Adrenal gland (tissue), 12 donors: ENCODE measurements around the gene PARP8. TPM values are rescaled to one million over a fixed set of nuclear protein-coding genes. Genes with fewer than 3 reads are reported as not detected.
"Not testable (repeated sequence)": the region's sequence is repeated elsewhere in the genome, so short reads cannot be mapped to it uniquely, and the experiment has no call there.

Source experiments
- DNase-seq, 7 donors: peaks; one replicate each; pipeline ENCODE4 v3.0.0-alpha.2; 2019 to 2020
- H3K27ac ChIP-seq, 5 donors: fragments of 200-600 bp; sonication (generic) in 4 of 5; 1 replicate in 3 of 5; 2 replicates in 2 of 5; pipeline versions ENCODE4 v1.5.1 to v1.8.0; 2016 to 2020; ENCODE audit warnings: mild to moderate bottlenecking in 1 of 5
- H3K27me3 ChIP-seq: fragments of 200-600 bp; 2 replicates; pipeline ENCODE4 v1.8.0; 2021
- H3K36me3 ChIP-seq, 2 donors: fragments of 200-600 bp; replicated peaks in 1 of 2; 1 replicate in 1 of 2; 2 replicates in 1 of 2; pipeline versions ENCODE4 v1.5.1 to v1.8.0; 2018 to 2022
- H3K4me1 ChIP-seq, 2 donors: fragments of 200-600 bp; replicated peaks in 1 of 2; 1 replicate in 1 of 2; 2 replicates in 1 of 2; pipeline versions ENCODE4 v1.5.1 to v1.8.0; 2018 to 2021
- H3K4me3 ChIP-seq, 4 donors: fragments of 200-600 bp; sonication (generic) in 3 of 4; one replicate each; pipeline ENCODE4 v1.5.1; 2016 to 2018
- H3K9me3 ChIP-seq, 3 donors: fragments of 200-600 bp; sonication (generic) in 1 of 3; replicated peaks in 1 of 3; 1 replicate in 2 of 3; 2 replicates in 1 of 3; pipeline versions ENCODE4 v1.5.1 to v1.8.0; 2016 to 2021
- POLR2A ChIP-seq, 2 donors: fragments of 450-650 bp; IDR thresholded peaks; one replicate each; pipeline ENCODE4 v1.6.1; 2017; ENCODE audit warnings: antibody characterized with exemption in 2 of 2, mild to moderate bottlenecking in 2 of 2, moderate library complexity in 1 of 2
- WGBS, 4 donors: extraction: QIAGEN DNeasy Blood & Tissue Kit in 2 of 4; methylation state at CpG; one replicate each; pipeline versions ENCODE4 v1.1.5 to v1.1.7; 2013 to 2017; 5-methylcytosine and 5-hydroxymethylcytosine counted together
- intact Hi-C, 2 donors: fragments of 100-400 bp; cut with DNase I; formaldehyde crosslinking; loops; one replicate each; pipeline versions ENCODE4 v1.14.1 to v1.15.0; 2022 to 2023
- polyA plus RNA-seq, 3 donors: library from polyadenylated mRNA; stranded (reverse); fragments of 200-250 nt in 2 of 3; fragments of 350-450 nt in 1 of 3; fragmentation: Illumina TruSeq in 1 of 3; extraction: RNeasy Lipid Tissue Mini Kit (QIAGEN cat#74804) in 1 of 3; gene quantifications; one replicate each; pipeline ENCODE4 v1.2.3, GENCODE V29; 2013 to 2014
- total RNA-seq, 9 donors: library from RNA; depleted of rRNA in 4 of 9; stranded (reverse); fragments of >200 nt in 4 of 9; fragments of 120-200 nt in 1 of 9; fragmentation: NEBNext Ultra II Directional in 1 of 9; extraction: Animal tissue kit (Norgen Biotek cat#: 25700) in 1 of 9; gene quantifications; one replicate each; pipeline versions ENCODE4 v1.1.0 to v1.2.4, GENCODE V29; 2013 to 2023
- TF ChIP-seq, protein P1 (sequence below), 6 experiments: fragments of 450-650 bp in 4 of 6; fragments of 200-600 bp in 2 of 6; sonication (generic) in 1 of 6; IDR thresholded peaks; 1 replicate in 5 of 6; 2 replicates in 1 of 6; pipeline versions ENCODE4 v1.5.1 to v1.8.0; 2016 to 2021; ENCODE audit warnings: antibody characterized with exemption in 6 of 6, mild to moderate bottlenecking in 2 of 6, moderate library complexity in 1 of 6
- donor health status: healthy with polysubstance abuse.
- donor health status: Bipolar disorder and iron deficiency.
- donor health status: DM: yes; HTN: yes; CAD: no.
- donor health status: DM: no; HTN: no; CAD: no.
- donor health status: DM: no; HTN: no; CAD: no.
- donor health status: DM: yes; HTN: yes; CAD: no.

Gene PARP8
- total and polyA plus RNA-seq, 12 donors = 7.5 to 41.8 (median 24.0) TPM

DNA sequence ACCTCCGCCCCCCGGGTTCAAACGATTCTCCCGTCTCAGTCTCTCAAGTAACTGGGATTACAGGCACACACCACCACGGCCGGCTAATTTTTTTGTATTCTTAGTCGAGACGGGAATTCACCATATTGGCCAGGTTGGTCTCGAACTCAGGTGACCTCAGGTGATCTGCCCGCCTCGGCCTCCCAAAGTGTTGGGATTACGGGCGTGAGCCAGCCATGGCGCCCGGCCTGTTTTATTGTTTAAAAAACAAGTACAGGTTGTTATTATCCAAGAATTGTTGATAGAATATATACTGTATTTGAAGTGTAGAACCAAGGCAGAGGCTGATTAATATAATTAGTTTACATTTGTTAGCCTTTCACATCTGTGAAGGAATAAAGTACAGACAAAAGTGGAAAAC lies 8.9 kb downstream of the PARP8 start:
- no peaks in the 10 kb centered on the region for H3K9me3 ChIP-seq
- intact Hi-C loops = no loop called here
- H3K4me1 ChIP-seq = peaks cover 0 to 26% of the 10 kb centered on the region in 2 donors
- H3K27me3 ChIP-seq = no peaks in the 10 kb centered on the region
- WGBS, 4 donors = 97 to 98% (median 97%) methylated on average over 15 of the region's 15 CpGs
- H3K27ac ChIP-seq = no peak overlapping the region
- TF ChIP-seq, protein P1, sequence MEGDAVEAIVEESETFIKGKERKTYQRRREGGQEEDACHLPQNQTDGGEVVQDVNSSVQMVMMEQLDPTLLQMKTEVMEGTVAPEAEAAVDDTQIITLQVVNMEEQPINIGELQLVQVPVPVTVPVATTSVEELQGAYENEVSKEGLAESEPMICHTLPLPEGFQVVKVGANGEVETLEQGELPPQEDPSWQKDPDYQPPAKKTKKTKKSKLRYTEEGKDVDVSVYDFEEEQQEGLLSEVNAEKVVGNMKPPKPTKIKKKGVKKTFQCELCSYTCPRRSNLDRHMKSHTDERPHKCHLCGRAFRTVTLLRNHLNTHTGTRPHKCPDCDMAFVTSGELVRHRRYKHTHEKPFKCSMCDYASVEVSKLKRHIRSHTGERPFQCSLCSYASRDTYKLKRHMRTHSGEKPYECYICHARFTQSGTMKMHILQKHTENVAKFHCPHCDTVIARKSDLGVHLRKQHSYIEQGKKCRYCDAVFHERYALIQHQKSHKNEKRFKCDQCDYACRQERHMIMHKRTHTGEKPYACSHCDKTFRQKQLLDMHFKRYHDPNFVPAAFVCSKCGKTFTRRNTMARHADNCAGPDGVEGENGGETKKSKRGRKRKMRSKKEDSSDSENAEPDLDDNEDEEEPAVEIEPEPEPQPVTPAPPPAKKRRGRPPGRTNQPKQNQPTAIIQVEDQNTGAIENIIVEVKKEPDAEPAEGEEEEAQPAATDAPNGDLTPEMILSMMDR (IDR thresholded peaks at IDR 0.05) = no peak
- no peak for TF ChIP-seq POLR2A (IDR thresholded peaks at IDR 0.05)
- no peaks in the 10 kb centered on the region for H3K36me3 ChIP-seq
- no peak for DNase-seq
- no peak overlapping the region for H3K4me3 ChIP-seq

DNA sequence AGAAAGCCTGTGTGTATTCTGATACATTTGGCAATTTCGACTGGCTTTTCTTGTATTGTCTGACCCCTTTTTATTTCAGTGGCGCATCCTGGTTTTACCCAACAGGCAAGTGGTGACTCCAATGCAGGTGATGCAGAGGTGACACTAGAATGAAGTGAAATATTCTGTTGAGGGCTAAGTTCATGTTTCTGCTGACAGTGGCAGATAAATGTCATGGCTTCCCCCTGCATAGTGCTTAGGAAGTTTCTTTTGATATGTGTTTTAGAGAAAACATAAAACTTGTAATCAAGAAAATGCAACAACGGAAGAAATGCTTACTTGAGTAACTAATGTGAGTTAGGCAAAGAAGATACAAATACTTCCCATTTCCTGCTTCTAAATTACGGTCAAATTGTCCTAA lies 13.1 kb downstream of the PARP8 start:
- H3K9me3 ChIP-seq, H3K4me3 ChIP-seq, H3K27me3 ChIP-seq, intact Hi-C loops, H3K27ac ChIP-seq, DNase-seq, H3K36me3 ChIP-seq: not testable (repeated sequence)
- H3K4me1 ChIP-seq = peaks cover 0 to 36% of the 10 kb centered on the region in 2 donors
- WGBS, 4 donors = 81 to 89% (median 84%) methylated on average over 4 of the region's 4 CpGs

DNA sequence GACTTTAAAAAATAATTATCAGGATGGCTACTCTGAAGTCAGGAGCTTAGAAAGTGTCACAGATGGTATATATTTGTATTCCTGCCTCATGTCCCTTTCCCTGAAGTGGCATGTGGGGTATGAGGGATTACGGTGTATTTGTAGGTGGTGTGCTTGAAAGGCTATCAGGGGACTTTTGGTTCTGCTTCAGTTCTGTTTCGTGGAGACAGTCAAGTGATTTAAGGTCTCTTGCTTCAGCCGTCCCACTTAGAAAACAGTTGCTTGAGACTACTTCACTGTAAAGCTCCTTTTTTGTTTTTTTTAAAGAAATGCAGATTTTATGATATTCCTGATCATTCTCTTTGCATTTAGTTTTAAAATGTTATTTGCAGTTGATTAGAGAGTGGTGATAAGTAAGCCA lies 18.3 kb downstream of the PARP8 start:
- no peaks in the 10 kb centered on the region for H3K9me3 ChIP-seq
- no peak overlapping the region for H3K4me3 ChIP-seq
- intact Hi-C loops = no loop called here

DNA sequence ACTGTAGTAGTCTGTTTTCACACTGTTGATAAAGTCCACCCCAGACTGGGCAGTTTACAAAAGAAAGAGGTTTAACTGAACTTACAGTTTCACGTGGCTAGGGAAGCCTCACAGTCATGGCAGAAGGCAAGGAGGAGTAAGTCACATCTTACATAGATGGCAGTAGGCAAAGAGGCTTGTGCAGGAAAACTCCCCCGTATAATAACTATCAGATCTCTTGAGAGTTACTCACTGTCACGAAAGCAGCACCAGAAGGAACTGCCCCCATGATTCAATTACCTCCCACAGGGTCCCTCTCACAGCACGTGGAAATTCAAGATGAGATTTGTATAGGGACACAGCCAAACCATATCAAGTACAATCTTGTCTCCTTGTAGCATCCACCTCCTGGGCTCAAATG lies 21.1 kb downstream of the PARP8 start:
- H3K4me3 ChIP-seq = no peak overlapping the region
- no peak overlapping the region for H3K27ac ChIP-seq
- intact Hi-C loops = no loop called here
- TF ChIP-seq, protein P1 (IDR thresholded peaks at IDR 0.05) = no peak
- no peak for TF ChIP-seq POLR2A (IDR thresholded peaks at IDR 0.05)
- no peaks in the 10 kb centered on the region for H3K36me3 ChIP-seq
- no peaks in the 10 kb centered on the region for H3K27me3 ChIP-seq
- DNase-seq = no peak
- no peaks in the 10 kb centered on the region for H3K9me3 ChIP-seq
- WGBS, 4 donors = 93 to 96% (median 93%) methylated on average over 4 of the region's 4 CpGs
- peaks cover 0 to 9% of the 10 kb centered on the region in 2 donors for H3K4me1 ChIP-seq

More for the DNA sequence above, 18.3 kb downstream of the PARP8 start:
- no peak for DNase-seq
- Histone ChIP-seq H3K27ac (no peak overlapping the region), H3K27me3 (no peaks in the 10 kb centered on the region), H3K36me3 (no peaks in the 10 kb centered on the region), H3K4me1 (peaks cover 0 to 28% of the 10 kb centered on the region in 2 donors)
- no peak for TF ChIP-seq POLR2A (IDR thresholded peaks at IDR 0.05)
- TF ChIP-seq, protein P1 (IDR thresholded peaks at IDR 0.05) = no peak
- 84 to 90% (median 90%) methylated on average over 3 of the region's 3 CpGs for WGBS, 4 donors

DNA sequence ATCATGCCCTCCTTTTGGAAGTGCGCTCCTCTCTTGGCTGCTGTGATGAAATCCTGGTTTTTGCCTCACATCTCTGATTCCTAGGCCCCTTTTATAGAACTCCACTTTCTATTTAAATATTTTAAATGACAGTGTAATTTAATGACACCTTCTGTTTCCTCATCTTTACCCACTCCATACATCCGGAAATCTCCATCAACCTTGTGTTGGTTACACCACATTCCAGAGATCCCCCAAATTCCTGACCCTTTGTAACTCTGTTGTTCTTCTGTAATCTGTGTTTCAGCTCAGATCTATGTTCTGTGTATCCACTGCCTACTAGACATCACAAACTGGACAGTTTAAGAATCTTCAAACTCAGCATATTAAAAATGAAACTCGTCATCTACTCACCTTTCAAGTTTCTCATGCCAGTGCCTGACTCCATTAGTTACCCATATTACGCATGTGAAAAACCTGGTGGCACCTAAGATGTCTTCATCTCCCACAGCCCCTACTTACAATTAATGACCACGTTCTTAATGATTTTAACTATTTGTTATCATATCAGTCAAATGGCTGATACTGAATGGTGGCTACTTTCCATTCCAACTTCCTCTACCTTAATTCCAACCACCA lies 25.1 kb downstream of the PARP8 start:
- Histone ChIP-seq H3K27me3 (no peaks in the 10 kb centered on the region), H3K4me1 (peaks cover 0 to 2% of the 10 kb centered on the region in 2 donors), H3K9me3 (no peaks in the 10 kb centered on the region), H3K36me3 (no peaks in the 10 kb centered on the region), H3K27ac (no peak overlapping the region), H3K4me3 (no peak overlapping the region)
- TF ChIP-seq, protein P1 (IDR thresholded peaks at IDR 0.05) = no peak
- TF ChIP-seq POLR2A (IDR thresholded peaks at IDR 0.05) = no peak
- intact Hi-C loops = no loop called here
- 86 to 92% (median 89%) methylated on average over 5 of the region's 5 CpGs for WGBS, 4 donors
- DNase-seq = no peak
